Fibroblast of mammary gland (primary cell): Measurements from ENCODE around the gene YDJC.
"Not testable (repeated sequence)": the region's sequence is repeated elsewhere in the genome, so short reads cannot be mapped to it uniquely, and the experiment has no call there.

ENCODE experiments used
- DNase-seq: peaks from one replicate; pipeline ENCODE4 v3.0.0-alpha.2; 2010; ENCODE audit warnings: low read depth
- H3K4me3 ChIP-seq: 2 replicates; pipeline ENCODE4 v1.5.1; 2011; ENCODE audit warnings: low read depth, mild to moderate bottlenecking, low read length, moderate library complexity; ENCODE audit not compliant: control insufficient read depth
- TF ChIP-seq, protein P1 (sequence below): conservative IDR thresholded peaks from 2 replicates; pipeline ENCODE4 v1.5.1; 2011; ENCODE audit warnings: low read depth, low read length, inconsistent platforms; ENCODE audit not compliant: control insufficient read depth, insufficient read depth

YDJC gene, protein sequence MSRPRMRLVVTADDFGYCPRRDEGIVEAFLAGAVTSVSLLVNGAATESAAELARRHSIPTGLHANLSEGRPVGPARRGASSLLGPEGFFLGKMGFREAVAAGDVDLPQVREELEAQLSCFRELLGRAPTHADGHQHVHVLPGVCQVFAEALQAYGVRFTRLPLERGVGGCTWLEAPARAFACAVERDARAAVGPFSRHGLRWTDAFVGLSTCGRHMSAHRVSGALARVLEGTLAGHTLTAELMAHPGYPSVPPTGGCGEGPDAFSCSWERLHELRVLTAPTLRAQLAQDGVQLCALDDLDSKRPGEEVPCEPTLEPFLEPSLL

DNA sequence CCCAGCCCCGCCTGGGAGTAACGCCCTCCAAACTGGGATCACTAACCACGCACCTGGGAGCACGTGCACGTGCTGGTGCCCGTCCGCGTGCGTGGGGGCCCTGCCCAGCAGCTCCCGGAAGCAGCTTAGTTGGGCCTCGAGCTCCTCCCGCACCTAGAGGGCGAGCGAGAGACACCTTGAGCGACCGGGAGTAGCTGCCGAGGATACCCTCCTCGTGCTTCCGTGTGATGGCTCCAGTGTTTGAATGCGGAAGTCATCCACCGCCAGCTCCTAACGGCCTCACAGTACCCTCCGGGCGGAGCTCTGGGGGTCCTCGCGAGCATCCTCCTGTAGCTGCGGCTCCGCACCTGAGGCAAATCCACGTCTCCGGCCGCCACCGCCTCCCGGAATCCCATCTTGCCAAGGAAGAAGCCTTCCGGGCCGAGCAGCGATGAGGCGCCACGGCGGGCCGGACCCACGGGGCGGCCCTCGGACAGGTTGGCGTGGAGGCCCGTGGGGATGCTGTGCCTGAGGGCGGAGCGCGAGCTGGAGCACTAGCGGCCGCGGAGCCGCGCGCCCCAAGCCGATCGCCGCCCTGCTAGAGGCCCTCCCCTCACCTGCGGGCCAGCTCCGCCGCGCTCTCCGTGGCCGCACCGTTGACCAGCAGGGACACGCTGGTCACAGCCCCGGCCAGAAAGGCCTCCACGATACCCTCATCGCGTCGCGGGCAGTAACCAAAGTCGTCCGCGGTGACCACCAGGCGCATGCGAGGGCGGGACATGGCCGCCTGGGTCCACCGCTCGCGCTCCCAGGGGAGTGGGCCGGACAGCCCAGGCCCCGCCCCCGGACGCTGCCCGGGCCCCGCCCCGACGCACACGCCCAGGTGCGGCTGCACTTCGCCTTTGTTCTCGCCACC lies at the start of gene YDJC:
Gene YDJC (minus strand): TSS at position 768 of the 895 bp plus-strand sequence. CDS start 8 bp downstream, at position 760.
- TF ChIP-seq, protein P1, sequence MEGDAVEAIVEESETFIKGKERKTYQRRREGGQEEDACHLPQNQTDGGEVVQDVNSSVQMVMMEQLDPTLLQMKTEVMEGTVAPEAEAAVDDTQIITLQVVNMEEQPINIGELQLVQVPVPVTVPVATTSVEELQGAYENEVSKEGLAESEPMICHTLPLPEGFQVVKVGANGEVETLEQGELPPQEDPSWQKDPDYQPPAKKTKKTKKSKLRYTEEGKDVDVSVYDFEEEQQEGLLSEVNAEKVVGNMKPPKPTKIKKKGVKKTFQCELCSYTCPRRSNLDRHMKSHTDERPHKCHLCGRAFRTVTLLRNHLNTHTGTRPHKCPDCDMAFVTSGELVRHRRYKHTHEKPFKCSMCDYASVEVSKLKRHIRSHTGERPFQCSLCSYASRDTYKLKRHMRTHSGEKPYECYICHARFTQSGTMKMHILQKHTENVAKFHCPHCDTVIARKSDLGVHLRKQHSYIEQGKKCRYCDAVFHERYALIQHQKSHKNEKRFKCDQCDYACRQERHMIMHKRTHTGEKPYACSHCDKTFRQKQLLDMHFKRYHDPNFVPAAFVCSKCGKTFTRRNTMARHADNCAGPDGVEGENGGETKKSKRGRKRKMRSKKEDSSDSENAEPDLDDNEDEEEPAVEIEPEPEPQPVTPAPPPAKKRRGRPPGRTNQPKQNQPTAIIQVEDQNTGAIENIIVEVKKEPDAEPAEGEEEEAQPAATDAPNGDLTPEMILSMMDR, result peak; percentile 39
- peak; percentile 86 for DNase-seq
- peak within 1 kb of the TSS; percentile 77 for H3K4me3 ChIP-seq

DNA sequence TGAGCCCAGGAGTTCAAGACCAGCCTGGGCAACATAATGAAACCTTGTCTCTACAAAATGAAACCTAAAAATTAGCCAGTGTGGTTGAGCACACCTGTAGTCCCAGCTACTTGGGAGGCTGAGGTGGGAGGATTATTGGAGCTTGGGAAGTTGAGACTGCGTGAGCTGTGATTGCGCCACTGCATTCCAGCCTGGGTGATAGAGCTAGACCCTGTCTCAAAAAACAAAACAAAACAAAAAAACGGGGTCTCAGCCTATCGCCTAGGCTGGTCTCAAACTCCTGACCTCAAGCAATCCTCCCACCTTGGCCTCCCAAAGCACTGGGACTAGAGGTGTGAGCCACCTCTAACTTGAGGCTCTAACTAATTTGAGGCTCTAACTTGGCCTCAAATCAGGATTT lies 49.6 kb upstream of the YDJC start:
- TF ChIP-seq, protein P1, result no peak
- DNase-seq, result no peak
- H3K4me3 ChIP-seq, result no peak overlapping the region

DNA sequence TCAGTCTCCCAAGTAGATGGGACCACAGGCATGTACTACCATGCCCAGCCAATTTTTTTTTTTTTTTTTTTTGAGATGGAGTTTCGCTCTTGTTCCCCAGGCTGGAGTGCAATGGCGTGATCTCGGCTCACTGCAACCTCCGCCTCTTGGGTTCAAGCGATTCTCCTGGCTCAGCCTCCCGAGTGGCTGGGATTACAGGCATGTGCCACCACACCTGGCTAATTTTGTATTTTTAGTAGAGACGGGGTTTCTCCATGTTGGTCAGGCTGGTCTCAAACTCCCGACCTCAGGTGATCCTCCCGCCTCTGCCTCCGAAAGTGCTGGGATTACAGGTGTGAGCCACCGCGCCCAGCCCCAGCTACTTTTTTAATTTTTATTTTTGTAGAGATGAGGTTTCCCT lies 49.0 kb upstream of the YDJC start:
- DNase-seq, H3K4me3 ChIP-seq: not testable (repeated sequence)

DNA sequence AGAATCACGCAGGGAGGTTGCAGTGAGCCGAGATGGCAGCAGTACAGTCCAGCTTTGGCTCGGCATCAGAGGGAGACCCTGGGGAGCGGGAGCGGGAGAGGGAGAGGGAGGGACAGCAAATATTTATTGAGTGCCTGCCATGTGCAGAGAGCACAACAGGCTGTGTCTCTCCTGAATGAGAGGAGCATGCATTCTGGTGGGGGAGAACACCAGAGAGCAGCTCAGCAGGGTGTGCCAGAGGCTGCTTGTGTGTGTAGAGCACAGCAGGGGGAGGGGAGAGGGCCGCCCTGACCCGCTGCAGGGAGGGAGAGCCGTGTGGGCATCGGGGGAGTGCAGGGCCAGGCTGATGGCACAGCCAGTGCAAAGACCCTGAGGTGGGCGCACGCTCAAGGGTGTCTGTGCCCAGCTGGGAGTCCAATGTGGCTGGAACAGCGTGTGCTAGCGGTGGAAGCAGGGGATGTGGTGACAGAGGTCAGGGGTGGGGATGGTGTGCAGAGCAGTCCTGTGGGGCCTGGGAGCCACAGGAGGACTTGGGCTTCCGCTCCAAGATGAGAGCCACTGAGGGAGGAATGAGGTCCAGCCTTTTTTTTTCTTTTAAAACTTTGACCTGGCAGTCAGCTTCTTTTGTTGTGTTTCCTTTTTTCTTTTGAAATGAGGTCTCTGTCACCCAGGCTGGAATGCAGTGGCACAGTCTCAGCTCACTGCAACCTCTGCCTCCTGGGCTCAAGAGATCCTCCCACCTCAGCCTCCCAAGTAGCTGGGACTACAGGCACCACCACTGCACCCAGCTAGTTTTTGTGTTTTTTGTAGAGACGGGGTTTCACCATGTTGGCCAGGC lies 48.0 kb upstream of the YDJC start:
- TF ChIP-seq, protein P1, result no peak
- H3K4me3 ChIP-seq, result no peak overlapping the region
- DNase-seq, result no peak

DNA sequence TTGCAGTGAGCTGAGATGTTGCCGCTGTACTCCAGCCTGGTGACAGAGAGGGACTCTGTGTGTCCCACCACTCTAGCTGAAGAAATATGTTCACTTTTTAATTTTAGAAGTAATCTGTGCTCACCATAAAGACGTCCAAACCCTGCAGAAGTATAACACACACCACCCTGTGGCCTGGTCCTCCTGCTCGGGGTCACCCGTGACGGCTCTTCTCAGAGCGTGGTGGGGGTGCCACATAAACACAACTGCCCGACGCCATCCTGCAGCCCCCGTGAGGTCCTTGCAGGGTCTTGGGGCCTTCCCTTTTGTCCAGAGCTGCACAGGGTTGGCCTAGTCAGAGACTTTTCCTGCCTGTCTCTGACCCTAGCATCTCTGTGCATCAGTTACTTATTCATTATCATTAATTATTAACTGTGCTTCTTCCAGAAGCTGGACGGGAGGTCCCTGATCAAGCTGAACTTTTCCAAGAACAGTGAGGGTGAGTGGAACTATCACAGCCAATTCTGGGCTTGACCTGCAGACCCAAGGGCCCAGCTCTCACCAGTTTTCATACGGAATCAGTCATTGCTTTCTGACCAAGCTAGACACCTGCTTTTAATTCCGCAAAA lies 44.9 kb upstream of the YDJC start:
- TF ChIP-seq, protein P1, result no peak
- no peak for DNase-seq
- H3K4me3 ChIP-seq, result no peak overlapping the region

DNA sequence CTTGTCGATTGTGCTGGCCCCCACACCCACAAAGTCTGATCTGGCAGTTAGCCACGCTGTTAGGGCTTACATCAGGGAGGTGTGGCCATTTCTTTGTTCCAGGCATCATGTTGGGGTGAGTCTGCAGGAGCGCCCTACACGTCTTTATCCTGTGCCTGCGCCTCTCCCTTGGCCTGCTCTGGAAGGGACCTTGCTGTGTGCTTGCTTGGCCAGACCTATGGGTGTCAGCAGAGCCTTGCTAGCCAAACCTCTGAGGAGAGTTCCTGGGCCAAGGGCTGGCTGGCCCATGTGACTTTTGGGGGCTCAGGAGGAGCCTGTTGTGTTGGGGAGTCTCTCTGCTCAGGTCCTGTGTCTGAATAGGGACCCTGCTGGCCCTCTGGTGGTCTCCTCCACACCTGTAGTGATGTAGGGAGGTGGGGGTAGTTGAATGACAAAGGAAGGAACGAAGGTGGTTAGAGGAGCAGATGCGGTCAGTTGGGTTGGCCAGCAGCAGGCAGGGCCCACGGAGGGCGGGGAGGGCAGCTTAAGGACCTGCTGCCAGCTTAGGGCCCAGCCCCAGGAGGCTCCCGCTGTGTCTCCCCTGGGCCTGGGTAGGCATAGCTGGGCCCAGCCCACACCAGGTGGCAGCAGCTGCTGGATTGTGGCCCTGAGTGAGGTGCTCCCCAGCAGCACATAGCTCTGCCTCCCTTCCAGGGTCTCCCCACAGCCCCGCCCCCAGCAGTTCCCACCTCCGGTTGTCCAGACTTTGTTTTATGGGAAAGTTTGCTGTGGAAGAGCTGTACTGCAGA lies 43.9 kb upstream of the YDJC start:
- TF ChIP-seq, protein P1, result no peak
- DNase-seq, result no peak
- H3K4me3 ChIP-seq, result no peak overlapping the region
